ENCODE data around the gene ATXN2L. TPM values are rescaled to one million over a fixed set of nuclear protein-coding genes. Genes with fewer than 3 reads are reported as not detected.
"Not testable (repeated sequence)": the region's sequence is repeated elsewhere in the genome, so short reads cannot be mapped to it uniquely, and the experiment has no call there.

ATXN2L gene
- total RNA-seq, 2 experiments from 2014 or later = 109 to 451 TPM

DNA sequence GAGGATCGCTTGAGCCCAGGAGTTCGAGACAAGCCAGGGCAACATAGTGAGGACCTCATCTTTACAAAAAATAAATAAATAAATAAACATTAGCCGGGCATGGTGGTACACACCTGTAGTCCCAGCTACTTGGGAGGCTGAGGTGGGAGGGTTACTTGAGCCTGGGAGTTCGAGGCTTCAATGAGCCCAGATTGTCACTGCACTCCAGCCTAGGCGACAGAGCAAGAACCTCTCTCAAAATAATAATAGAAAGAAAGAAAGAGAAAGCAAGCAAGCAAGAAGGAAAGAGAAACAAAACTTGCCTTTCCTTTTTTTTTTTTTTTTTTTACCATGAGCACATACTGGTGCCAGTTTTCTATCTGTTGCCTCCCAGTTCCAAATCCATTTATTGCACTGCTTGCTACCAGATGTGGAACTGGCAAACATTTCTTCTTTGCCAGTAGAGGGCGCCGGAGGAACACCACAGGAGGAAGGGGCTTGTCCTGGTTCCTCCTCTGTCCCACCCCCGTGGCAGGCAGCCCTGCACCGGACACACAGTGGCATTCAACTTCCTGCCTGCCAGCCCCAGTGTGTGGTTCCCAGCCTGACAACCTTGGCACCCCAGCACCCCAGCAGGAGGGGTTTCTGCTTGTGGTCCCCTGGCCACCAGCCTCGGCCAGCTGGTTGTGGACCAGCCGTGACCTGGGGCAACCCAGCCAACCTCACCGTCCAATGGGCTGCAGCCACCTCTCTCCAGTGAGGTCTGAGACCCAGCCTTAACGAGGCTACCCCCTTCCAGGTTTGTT is 20.4 kb upstream of the ATXN2L start:
- not testable (repeated sequence) for H3K9me2 ChIP-seq (ENCODE audit: insufficient read depth, low read length)

DNA sequence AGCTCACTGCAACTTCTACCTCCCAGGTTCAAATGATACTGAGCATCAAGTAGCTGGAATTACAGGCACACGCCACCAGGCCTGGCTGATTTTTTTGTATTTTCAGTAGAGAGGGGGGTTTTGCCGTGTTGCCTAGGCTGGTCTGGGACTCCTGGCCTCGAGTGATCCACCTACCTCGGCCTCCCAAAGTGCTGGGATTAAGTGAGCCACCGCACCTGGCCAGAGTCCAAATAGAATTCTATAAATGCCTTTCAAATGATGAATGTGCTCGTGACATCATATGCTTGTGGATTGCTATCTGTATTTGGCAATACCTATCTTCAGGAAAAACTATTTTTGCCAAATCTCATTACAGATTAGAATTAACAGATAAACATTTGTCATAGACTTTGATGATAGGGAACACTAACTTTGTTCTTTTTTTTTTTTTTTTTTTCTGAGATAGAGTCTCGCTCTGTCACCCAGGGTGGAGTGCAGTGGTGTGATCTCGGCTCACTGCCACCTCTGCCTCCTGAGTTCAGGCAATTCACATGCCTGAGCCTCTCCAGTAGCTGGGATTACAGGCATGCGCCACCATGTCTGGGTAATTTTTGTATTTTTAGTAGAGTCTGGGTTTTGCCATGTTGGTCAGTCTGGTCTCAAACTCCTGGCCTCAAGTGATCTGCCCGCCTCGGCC is 15.2 kb upstream of the ATXN2L start:
- intact Hi-C loops (cut with micrococcal nuclease; ENCODE audit: unreplicated experiment); H3K4me3 ChIP-seq (ENCODE audit: low read depth, low read length, poor library complexity, severe bottlenecking); CTCF ChIA-PET (ENCODE audit: unreplicated experiment); DNase-seq (ENCODE audit: low spot score); H3K4me2 ChIP-seq (ENCODE audit: low read length); H3K4me1 ChIP-seq (ENCODE audit: insufficient read depth, low read length, poor library complexity, severe bottlenecking); H2AFZ ChIP-seq (ENCODE audit: low read length); H3K27ac ChIP-seq (ENCODE audit: low read depth, low read length, poor library complexity, severe bottlenecking); POLR2A ChIA-PET; H3K36me3 ChIP-seq (ENCODE audit: insufficient read depth, low read length); H3K9me3 ChIP-seq (ENCODE audit: low read length); H3K79me2 ChIP-seq (ENCODE audit: insufficient read depth, low read depth, low read length); H4K20me1 ChIP-seq (ENCODE audit: insufficient read depth, low read length); BruUV-seq (replicated peaks); H3K9me2 ChIP-seq (ENCODE audit: insufficient read depth, low read length): not testable (repeated sequence)

More for the DNA sequence above, 20.4 kb upstream of the ATXN2L start:
- CTCF ChIA-PET (ENCODE audit: unreplicated experiment); H4K20me1 ChIP-seq (ENCODE audit: insufficient read depth, low read length); H3K4me2 ChIP-seq (ENCODE audit: low read length); H3K4me1 ChIP-seq (ENCODE audit: insufficient read depth, low read length, poor library complexity, severe bottlenecking); POLR2A ChIA-PET; H3K9me3 ChIP-seq (ENCODE audit: low read length); H3K36me3 ChIP-seq (ENCODE audit: insufficient read depth, low read length); intact Hi-C loops (cut with micrococcal nuclease; ENCODE audit: unreplicated experiment); H3K4me3 ChIP-seq (ENCODE audit: low read depth, low read length, poor library complexity, severe bottlenecking); BruUV-seq (replicated peaks); H3K79me2 ChIP-seq (ENCODE audit: insufficient read depth, low read depth, low read length); H2AFZ ChIP-seq (ENCODE audit: low read length); H3K27ac ChIP-seq (ENCODE audit: low read depth, low read length, poor library complexity, severe bottlenecking): not testable (repeated sequence)
- TF ChIP-seq, protein P1, sequence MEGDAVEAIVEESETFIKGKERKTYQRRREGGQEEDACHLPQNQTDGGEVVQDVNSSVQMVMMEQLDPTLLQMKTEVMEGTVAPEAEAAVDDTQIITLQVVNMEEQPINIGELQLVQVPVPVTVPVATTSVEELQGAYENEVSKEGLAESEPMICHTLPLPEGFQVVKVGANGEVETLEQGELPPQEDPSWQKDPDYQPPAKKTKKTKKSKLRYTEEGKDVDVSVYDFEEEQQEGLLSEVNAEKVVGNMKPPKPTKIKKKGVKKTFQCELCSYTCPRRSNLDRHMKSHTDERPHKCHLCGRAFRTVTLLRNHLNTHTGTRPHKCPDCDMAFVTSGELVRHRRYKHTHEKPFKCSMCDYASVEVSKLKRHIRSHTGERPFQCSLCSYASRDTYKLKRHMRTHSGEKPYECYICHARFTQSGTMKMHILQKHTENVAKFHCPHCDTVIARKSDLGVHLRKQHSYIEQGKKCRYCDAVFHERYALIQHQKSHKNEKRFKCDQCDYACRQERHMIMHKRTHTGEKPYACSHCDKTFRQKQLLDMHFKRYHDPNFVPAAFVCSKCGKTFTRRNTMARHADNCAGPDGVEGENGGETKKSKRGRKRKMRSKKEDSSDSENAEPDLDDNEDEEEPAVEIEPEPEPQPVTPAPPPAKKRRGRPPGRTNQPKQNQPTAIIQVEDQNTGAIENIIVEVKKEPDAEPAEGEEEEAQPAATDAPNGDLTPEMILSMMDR (conservative IDR thresholded peaks at IDR 0.05; ENCODE audit: low read length) = peak; percentile 47; the same call in 1 of the 2 replicates
- DNase-seq (ENCODE audit: low spot score) = peak; percentile 79

DNA sequence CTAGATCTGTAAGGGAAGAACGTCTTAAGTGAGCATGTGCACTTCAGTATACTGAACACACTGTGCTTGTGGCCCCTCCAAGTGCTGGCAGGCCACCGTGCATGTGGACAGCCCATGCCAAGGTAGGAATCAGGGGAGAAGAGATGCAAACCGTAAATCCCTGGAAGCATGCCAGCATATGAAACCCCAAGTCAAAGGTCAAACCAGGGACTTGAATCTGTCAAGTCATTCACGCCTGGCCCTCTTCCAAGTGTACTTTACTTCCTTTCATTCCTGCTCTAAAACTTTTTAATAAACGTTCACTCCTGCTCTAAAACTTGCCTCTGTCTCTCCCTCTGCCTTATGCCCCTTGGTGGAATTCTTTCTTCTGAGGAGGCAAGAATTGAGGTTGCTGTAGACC is 2.8 kb upstream of the ATXN2L start:
- BruUV-seq (replicated peaks) = no TSS peak

DNA sequence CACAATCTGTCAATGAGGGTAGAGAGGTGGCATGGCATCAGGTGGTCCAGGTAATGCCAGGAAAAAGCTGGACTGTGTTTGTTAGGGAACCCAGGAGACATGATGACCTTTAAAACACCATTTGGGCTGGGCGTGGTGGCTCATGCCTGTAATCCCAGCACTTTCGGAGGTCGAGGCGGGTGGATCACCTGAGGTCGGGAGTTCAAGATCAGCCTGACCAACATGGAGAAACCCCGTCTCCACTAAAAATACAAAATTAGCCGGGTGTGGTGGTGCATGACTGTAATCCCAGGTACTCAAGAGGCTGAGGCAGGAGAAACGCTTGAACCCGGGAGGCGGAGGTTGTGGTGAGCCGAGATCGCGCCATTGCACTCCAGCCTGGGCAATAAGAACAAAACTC is 2.3 kb upstream of the ATXN2L start:
- POLR2A ChIA-PET = not testable (repeated sequence)
- intact Hi-C loops (cut with micrococcal nuclease; ENCODE audit: unreplicated experiment) = loop anchor here (5.0 kb wide), 1 partner anchor 328 kb away; the partner anchor contains the start of genes APOBR and CLN3

More for the DNA sequence above, 2.8 kb upstream of the ATXN2L start:
- Histone ChIP-seq H4K20me1 (ENCODE audit: insufficient read depth, low read length) (peaks cover 7% of the 10 kb centered on the region; the same call in 1 of the 2 replicates), H3K4me1 (ENCODE audit: insufficient read depth, low read length, poor library complexity, severe bottlenecking) (peaks cover 15% of the 10 kb centered on the region), H3K9me2 (ENCODE audit: insufficient read depth, low read length) (no peaks in the 10 kb centered on the region), H3K27ac (ENCODE audit: low read depth, low read length, poor library complexity, severe bottlenecking) (no peak overlapping the region), H2AFZ (ENCODE audit: low read length) (no peak overlapping the region), H3K4me2 (ENCODE audit: low read length) (no peak overlapping the region), H3K9me3 (ENCODE audit: low read length) (no peaks in the 10 kb centered on the region), H3K79me2 (ENCODE audit: insufficient read depth, low read depth, low read length) (peaks cover 25% of the 10 kb centered on the region), H3K36me3 (ENCODE audit: insufficient read depth, low read length) (peaks cover 22% of the 10 kb centered on the region), H3K4me3 (ENCODE audit: low read depth, low read length, poor library complexity, severe bottlenecking) (no peak overlapping the region)
- TF ChIP-seq, protein P1 (conservative IDR thresholded peaks at IDR 0.05; ENCODE audit: low read length) = no peak
- TF ChIP-seq EZH2phosphoT487 (IDR thresholded peaks at IDR 0.05; ENCODE audit: borderline replicate concordance, low read depth, low read length) = no peak
- intact Hi-C loops (cut with micrococcal nuclease; ENCODE audit: unreplicated experiment) = loop anchor here (5.0 kb wide), 1 partner anchor 328 kb away; the partner anchor contains the start of genes APOBR and CLN3
- ChIA-PET CTCF (ENCODE audit: unreplicated experiment) (interaction anchor here (0.7 kb wide), 1 partner anchor 47 kb away, joined by 3 read pairs; no protein-coding TSS in a partner anchor), POLR2A (no interaction called here)
- no peak for DNase-seq (ENCODE audit: low spot score)

More for the DNA sequence above, 2.3 kb upstream of the ATXN2L start:
- not testable (repeated sequence) for H3K9me3 ChIP-seq (ENCODE audit: low read length); DNase-seq (ENCODE audit: low spot score); BruUV-seq (replicated peaks); H3K9me2 ChIP-seq (ENCODE audit: insufficient read depth, low read length); H3K4me3 ChIP-seq (ENCODE audit: low read depth, low read length, poor library complexity, severe bottlenecking); H2AFZ ChIP-seq (ENCODE audit: low read length); H3K4me2 ChIP-seq (ENCODE audit: low read length); H3K27ac ChIP-seq (ENCODE audit: low read depth, low read length, poor library complexity, severe bottlenecking)
- CTCF ChIA-PET (ENCODE audit: unreplicated experiment) = interaction anchor here (0.7 kb wide), 1 partner anchor 47 kb away, joined by 3 read pairs; no protein-coding TSS in a partner anchor
- Histone ChIP-seq H4K20me1 (ENCODE audit: insufficient read depth, low read length) (peaks cover 12% of the 10 kb centered on the region), H3K36me3 (ENCODE audit: insufficient read depth, low read length) (peaks cover 28% of the 10 kb centered on the region), H3K79me2 (ENCODE audit: insufficient read depth, low read depth, low read length) (peaks cover 30% of the 10 kb centered on the region), H3K4me1 (ENCODE audit: insufficient read depth, low read length, poor library complexity, severe bottlenecking) (peaks cover 20% of the 10 kb centered on the region)
